Fibroblast of skin of scalp (primary cell): Measurements from ENCODE around the gene HOXB3.
"Not testable (repeated sequence)": the region's sequence is repeated elsewhere in the genome, so short reads cannot be mapped to it uniquely, and the experiment has no call there.

Source experiments
- DNase-seq: peaks from one replicate; pipeline ENCODE4 v3.0.0-alpha.2; 2013

The HOXB3 gene

DNA sequence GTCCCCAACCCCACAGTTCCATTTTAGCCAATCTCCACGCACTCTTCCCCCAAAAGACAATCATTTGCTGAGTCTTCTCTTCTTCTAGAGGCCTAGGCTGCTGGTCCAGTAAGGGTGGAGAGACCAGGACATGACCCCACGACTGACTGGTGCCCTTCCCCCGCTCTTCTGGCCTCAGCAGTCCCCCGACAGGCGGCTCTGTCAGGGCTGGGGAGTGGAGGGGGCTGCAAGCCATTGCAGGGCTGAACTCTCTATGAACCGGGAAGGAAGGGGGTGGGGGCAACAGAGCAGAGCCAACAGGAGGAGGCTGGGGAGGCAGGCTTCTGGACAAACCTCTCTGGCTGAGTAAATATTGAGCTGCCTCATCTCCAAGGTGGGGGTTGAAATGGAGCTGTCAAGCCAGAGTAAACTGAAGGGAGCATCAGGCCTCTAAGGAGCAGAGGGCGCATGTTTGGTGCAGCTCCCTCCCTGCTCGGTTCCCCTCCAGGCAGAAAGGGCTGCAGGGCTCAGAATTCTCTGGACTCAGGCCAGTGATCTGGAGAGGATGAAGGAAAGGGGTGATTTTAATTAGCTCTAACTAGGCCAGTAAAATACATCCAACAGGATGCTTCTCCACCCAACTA, 67.9 kb downstream of the HOXB3 start:
- peak; percentile 53 for DNase-seq

- DNase-seq: peak; percentile 72
Observed at GRCh38 chr17:48520631-48521079, 69.4 kb downstream of the HOXB3 start.

DNA sequence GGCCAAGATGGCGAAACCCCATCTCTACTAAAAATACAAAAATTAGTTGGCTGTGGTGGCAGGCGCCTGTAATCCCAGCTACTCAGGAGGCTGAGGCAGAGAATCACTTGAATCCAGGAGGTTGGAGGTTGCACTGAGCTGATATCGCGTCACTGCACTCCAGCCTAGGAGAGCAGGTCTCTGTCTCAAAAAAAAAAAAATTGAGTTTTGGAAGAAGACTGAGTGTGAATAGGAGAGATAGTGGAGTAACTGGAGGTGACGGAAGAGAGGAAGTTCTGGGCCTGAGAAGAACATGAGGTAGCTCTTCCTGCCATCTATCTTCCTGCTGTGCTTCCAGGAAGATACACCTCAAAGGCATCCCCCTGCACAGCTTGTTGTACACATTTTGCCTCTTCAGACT, 70.6 kb downstream of the HOXB3 start:
- no peak for DNase-seq

DNA sequence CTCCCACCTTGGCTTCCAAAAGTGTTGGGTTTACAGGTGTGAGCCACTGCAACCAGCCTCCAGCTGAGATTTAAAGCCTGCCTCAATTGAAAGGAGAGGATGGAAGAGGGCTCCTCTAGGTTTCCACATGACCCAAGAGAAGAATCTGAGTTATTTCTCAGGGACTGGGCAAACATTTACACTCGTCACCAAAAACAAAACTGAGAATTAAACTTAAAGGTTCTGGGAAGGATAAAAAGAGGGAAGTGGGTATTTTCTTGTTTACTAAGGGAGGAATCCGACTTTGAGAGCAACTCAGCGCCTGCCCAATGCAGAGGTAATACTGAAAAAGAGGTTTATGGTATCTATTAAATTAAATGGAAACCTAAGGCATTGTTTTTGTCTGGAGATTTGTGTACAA, 72.6 kb downstream of the HOXB3 start:
- DNase-seq: no peak

DNA sequence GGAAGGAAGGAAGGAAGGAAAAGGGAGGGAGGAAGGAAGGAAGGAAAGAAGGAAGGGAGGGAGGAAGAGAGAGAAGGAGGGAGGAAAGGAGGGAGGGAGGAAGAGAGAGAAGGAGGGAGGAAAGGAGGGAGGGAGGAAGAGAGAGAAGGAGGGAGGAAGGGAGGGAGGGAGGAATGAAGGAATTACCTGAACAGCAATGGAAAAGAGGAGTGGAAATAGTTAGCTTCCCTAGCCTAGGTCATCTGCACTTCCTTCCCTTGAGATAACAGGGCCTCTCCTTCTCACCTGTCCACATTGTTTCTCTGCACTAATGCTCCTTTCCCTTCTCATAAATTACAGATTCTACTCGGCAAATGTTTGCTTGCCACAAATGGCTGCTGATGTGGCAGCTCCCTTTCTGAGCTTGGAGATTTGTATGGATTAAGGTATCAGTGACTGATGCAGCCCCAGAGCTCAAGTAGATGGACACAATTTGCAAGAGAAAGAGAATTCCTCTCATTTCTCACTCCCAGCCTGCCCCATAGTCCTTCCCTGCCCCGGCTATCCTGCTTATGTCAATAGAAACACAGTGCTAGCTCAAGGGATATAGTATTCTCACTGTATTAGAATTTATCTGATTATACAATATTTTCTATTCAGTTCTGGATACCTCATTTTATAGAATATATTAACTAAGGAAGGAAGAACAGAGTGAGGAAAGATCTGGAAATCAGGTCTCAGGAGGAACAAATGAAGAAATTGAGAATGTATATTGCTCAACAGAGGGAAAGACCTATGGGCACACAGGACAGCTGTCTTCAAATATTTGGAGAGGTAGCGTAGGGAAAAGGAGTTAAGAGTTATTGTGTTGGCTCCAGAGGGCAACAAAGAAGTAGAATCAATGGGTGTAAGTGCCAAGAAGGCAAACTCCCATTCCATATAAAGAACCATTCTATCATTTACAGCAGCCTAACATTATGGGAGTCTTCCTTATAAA, 73.8 kb downstream of the HOXB3 start:
- no peak for DNase-seq

DNA sequence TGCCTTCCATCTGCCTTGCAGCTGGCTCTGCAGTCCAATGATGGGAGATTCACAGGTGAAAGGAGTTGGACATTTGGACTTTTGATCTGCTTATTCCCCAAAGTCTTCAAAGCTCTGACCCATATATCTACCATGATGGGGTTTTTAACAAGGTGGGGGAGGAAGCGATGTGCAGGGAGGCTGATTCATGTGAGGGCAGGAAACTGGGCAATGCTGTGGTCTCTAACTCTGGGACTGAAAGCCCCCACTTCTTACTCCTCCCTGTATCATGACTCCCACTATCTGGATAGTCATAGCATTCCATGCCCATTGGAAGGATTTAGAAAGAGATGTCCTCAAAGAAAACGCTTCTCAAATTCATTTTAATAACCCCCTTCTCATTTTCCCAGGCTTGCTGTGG, 75.6 kb downstream of the HOXB3 start:
- no peak for DNase-seq

DNA sequence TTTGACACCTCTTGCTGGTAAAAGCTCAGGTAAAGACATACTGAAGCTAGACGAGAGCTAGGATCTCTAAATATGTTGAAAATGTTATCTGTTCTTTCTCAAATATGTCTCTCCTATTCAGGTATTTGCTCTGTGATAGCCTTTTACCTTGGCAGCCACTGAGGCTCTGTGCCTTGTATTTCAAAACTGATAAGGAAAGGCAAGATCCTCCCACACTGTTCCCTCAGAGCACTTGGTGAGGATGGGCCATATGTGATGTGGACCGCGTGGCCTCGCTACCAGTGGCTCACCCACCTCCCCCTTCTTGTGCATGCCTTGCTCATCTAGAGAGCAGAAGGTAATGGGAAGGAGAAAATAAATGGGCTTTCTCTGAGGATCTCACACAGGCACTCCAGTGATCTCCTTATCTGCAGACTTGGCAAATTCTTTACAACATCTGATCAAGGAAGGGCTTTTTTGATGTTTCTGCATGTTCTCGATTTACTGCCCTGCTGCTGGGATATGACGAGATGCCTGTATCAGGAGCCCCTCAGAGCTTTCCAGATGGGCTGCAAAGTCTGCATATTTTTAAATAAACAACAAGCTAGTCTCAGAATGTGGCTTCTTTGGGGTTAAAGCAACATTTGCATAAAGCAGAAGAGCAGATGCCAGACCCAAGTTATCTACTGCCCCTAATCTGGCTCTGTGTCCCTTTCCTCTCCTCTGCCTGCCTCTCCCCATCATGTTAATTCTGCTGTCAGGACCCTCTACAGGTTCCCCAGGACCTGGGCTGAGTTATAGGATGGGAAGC, 76.2 kb downstream of the HOXB3 start:
- no peak for DNase-seq

GRCh38 chr17:48513097-48513496, 76.9 kb downstream of the HOXB3 start:
- DNase-seq: no peak

- peak; percentile 40 for DNase-seq
Observed at GRCh38 chr17:48510761-48511604, 79.1 kb downstream of the HOXB3 start.

DNA sequence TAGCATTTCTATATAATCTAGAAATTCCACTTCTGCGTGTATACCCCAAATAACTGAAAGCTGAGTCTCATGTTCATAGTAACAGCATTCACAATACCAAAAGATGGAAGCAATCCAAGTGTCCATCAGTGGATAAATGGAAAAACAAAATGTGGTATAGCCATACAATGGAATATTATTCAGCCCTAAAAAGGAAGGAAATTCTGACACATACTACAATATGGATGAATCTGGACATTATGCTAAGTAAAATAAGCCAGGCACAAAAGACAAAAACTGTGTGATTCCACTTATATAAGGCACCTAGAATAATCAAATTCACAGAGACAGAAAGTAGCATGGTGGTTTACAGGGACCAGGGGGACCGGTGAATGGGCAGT, 79.7 kb downstream of the HOXB3 start:
- no peak for DNase-seq

DNA sequence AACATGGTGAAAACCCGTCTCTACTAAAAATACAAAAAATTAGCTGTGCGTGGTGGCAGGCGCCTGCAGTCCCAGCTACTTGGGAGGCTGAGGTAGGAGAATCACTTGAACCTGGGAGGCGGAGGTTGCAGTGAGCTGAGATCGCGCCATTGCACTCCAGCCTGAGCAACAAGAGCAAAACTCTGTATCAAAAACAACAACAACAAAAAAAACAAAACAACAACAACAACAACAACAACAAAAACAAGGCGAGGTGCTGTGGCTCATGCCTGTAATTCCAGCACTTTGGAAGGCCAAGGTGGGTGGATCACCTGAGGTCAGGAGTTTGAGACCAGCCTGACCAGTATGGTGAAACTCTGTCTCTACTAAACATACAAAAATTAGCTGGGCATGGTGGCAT, 80.3 kb downstream of the HOXB3 start:
- DNase-seq: not testable (repeated sequence)

GRCh38 chr17:48506246-48506645, 83.8 kb downstream of the HOXB3 start:
- DNase-seq: no peak

DNA sequence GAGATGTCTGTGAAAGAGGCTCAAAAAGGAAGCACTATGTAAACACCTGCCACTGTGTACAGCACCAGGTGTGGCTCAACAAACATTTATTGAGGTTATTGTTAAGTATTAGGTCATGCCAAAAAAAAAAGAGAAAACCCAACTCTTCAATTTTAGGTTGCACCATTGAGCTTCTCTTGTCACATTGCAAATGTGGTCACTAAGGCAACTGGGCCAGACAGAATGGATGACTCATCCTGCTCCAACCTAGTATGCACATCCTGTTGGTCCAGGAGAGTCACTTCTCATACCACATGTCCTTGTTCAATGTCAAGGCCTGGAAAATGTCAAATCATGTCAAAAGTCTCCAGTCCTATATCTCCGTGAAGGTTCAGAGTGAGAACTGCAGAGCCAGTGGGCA, 84.3 kb downstream of the HOXB3 start:
- peak; percentile 80 for DNase-seq

DNA sequence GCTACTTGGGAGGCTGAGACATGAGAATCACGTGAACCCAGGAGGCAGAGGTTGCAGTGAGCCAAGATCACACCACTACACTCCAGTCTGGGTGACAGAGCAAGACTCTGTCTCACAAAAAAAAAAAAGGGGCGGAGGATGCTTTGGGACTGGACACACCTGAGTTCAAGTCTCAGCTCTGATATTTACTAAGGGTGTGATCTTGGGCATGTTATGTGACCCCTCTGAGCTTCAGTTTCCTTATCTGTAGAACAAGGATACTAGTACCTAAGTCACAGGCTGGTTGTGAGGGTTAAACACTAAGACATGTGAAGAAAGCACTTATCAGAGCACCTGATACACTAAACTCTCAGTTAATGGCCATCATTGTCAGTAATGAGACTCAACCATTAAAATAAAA, 85.1 kb downstream of the HOXB3 start:
- DNase-seq: no peak

DNA sequence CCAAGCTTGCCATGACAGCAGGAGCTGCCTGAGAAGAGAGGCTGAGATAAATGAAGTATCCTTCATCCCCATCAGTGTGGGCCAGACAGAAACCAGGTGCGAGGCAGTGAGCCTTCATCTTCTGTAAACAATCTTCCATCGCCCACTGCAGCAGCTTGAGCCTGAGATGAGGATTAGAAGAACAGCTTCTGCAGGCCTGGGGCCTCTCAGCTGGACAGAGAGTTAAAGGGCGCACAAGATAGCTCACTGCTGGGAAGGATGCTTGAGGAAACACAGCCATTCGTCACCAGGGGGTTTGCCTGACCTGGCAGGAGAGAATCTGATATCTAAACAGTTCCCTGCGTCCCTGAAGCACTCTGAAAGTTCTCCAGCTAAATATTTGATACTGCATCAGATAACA, 86.3 kb downstream of the HOXB3 start:
- no peak for DNase-seq

GRCh38 chr17:48502901-48503300, 87.1 kb downstream of the HOXB3 start:
- no peak for DNase-seq

GRCh38 chr17:48502312-48502711, 87.7 kb downstream of the HOXB3 start:
- no peak for DNase-seq

DNA sequence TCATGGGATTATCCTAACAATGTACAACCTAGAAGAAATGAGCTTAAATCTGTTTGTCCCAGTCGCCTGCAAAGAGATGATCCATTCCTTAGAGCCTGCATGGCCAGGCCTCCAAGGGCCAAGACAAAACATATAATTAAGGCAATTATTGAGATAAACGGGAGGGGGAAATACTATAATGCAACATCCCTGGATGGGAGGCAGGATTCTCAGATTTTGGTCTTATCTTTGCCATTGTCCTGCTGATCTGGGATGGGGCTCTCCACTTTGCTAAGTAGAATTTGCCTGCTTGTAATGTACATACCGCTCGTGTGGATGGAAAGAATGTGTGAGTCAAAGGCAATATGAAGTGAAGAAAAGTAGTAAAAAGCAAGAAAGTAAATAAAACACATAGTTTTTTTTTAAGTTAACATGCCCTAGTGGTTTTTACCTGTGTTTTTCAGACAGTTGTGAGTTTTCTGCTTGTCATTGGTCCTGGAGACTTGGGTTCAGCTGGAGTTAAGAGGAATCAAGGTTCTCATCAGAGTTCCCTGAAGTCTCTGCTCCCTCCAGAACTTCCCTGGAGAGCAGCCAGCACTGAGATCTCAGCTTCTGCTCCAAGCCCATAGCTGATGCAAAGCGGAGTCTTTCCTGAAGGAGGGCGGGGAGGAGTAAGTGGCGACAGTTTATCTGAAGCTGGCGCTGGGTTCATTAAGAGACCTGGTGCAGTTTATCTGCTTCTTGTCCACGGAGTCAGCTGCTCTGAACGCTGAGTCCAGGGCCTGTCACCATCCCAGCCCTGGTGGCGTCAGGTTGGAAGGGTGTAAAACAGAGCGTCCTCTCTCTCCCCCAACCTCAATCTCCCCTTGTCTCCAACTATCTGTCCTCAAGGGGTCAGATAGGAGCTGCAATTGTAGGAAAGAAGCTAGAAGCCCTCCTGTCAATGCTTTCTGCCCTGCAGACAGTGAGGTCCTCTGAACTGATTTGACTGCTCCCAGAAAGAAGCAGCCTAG, 89.3 kb downstream of the HOXB3 start:
- peak; percentile 64 for DNase-seq

DNA sequence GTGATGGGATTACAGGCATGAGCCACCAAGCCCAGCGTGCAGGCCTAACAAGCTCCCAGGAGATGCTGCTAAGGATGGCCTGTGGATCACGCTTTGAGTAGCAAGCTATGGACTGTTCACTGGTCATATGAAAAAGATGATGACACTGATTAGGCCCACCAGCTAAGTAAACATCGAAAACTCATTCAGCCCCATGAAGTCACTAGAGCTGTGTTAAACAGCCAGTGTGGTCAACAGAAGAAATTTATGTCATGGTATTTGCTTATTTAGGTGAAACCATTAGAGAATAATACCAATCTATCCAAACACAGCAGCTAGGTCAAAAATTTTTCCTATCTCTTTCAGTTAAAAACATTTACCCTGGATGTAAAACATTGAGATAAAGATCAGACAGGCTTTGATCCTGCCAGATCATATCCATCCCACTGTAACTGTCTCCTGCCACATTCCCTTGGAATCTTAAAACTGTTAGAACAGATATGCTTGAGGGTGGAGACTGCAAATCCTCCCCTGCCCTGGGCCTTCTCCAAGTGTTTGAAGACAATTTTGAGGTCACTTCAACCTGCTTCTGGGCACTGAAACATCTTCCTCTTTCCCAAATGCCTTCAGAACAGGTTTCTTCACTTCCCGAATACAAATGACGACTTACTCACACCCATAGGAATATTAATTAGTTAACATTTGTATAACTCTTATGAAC, 90.2 kb downstream of the HOXB3 start:
- no peak for DNase-seq

- DNase-seq: no peak
Observed at GRCh38 chr17:48499248-48499647, 90.8 kb downstream of the HOXB3 start.
